Hepatocyte (in vitro differentiated cells): ENCODE data around the gene NFRKB.

ENCODE experiments used
- EZH2 ChIP-seq: fragments of 200-600 bp; sonication (generic); IDR thresholded peaks from 2 replicates; pipeline ENCODE4 v1.6.1; 2016; ENCODE audit warnings: antibody characterized with exemption, mild to moderate bottlenecking, borderline replicate concordance
- TF ChIP-seq, protein P1 (sequence below): fragments of 200-600 bp; sonication (generic); IDR thresholded peaks from 2 replicates; pipeline ENCODE4 v1.5.1; 2016; ENCODE audit warnings: antibody characterized with exemption, mild to moderate bottlenecking; ENCODE audit not compliant: poor library complexity

DNA sequence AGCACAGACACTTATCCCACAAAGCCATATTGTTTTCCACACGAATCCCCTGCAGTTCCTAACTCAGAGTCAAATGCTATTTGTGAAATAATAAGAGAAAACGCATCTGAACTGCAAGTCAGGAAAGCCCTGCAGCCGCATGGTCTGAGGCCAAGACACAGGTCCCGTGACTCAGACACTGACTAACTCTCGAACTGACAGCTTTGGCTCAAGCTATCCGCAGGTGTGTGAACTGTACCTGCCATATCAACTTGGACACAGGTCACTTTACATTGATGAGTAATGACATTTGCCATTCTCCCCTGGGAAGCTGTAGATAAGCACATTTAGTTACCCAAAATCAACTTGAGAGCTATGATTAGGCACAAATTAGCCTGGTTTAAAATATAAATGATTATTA, 34.9 kb upstream of the NFRKB start:
- no peak for TF ChIP-seq EZH2
- TF ChIP-seq, protein P1, sequence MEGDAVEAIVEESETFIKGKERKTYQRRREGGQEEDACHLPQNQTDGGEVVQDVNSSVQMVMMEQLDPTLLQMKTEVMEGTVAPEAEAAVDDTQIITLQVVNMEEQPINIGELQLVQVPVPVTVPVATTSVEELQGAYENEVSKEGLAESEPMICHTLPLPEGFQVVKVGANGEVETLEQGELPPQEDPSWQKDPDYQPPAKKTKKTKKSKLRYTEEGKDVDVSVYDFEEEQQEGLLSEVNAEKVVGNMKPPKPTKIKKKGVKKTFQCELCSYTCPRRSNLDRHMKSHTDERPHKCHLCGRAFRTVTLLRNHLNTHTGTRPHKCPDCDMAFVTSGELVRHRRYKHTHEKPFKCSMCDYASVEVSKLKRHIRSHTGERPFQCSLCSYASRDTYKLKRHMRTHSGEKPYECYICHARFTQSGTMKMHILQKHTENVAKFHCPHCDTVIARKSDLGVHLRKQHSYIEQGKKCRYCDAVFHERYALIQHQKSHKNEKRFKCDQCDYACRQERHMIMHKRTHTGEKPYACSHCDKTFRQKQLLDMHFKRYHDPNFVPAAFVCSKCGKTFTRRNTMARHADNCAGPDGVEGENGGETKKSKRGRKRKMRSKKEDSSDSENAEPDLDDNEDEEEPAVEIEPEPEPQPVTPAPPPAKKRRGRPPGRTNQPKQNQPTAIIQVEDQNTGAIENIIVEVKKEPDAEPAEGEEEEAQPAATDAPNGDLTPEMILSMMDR: no peak
